HG02763 (cell line): ENCODE measurements around the gene SMC4.
A peak's percentile ranks its signal among the peaks of the same experiment; 100 is the strongest.
"Not testable (repeated sequence)": the region's sequence is repeated elsewhere in the genome, so short reads cannot be mapped to it uniquely, and the experiment has no call there.

Experiments
- ATAC-seq: cut with Tn5 transposase; IDR thresholded peaks from one replicate; pipeline ENCODE4 v1.9.1; 2021; ENCODE audit warnings: mild to moderate bottlenecking, moderate library complexity; ENCODE audit not compliant: unreplicated experiment

SMC4 gene

GRCh38 chr3:160440687-160441086 lies 41.2 kb downstream of the SMC4 start:
- ATAC-seq, result no peak

GRCh38 chr3:160444411-160444810 lies 45.0 kb downstream of the SMC4 start:
- ATAC-seq, result no peak

GRCh38 chr3:160445854-160446253 lies 46.4 kb downstream of the SMC4 start:
- ATAC-seq, result no peak

- ATAC-seq, result no peak
Measured at GRCh38 chr3:160446522-160447056, 47.1 kb downstream of the SMC4 start.

- ATAC-seq, result no peak
Measured at GRCh38 chr3:160447544-160447943, 48.1 kb downstream of the SMC4 start.

GRCh38 chr3:160448845-160449635 lies 49.6 kb downstream of the SMC4 start:
- ATAC-seq, result peak; percentile 38

- ATAC-seq, result peak; percentile 95
Measured at GRCh38 chr3:160449636-160450598, 50.5 kb downstream of the SMC4 start, which contains the start of gene TRIM59. TSS of gene TRIM59 (minus strand) at chr3:160449786. CDS start at chr3:160439183, 10,603 bp downstream.

GRCh38 chr3:160450846-160451245 lies 51.4 kb downstream of the SMC4 start:
- no peak for ATAC-seq

GRCh38 chr3:160451602-160452001 lies 52.2 kb downstream of the SMC4 start:
- no peak for ATAC-seq

- not testable (repeated sequence) for ATAC-seq
Measured at GRCh38 chr3:160452251-160452650, 52.8 kb downstream of the SMC4 start.

- ATAC-seq, result no peak
Measured at GRCh38 chr3:160454995-160455394, 55.5 kb downstream of the SMC4 start.

GRCh38 chr3:160455846-160456245 lies 56.4 kb downstream of the SMC4 start:
- no peak for ATAC-seq

- no peak for ATAC-seq
Measured at GRCh38 chr3:160458151-160458550, 58.7 kb downstream of the SMC4 start.

- ATAC-seq, result no peak
Measured at GRCh38 chr3:160459450-160459970, 60.1 kb downstream of the SMC4 start.

- no peak for ATAC-seq
Measured at GRCh38 chr3:160460033-160460432, 60.6 kb downstream of the SMC4 start.

GRCh38 chr3:160464321-160464720 lies 64.9 kb downstream of the SMC4 start:
- no peak for ATAC-seq

- ATAC-seq, result no peak
Measured at GRCh38 chr3:160464971-160465370, 65.5 kb downstream of the SMC4 start.

- no peak for ATAC-seq
Measured at GRCh38 chr3:160470181-160470580, 70.7 kb downstream of the SMC4 start.

GRCh38 chr3:160471892-160472291 lies 72.4 kb downstream of the SMC4 start:
- no peak for ATAC-seq

GRCh38 chr3:160472344-160472743 lies 72.9 kb downstream of the SMC4 start:
- no peak for ATAC-seq

GRCh38 chr3:160473221-160473620 lies 73.8 kb downstream of the SMC4 start:
- ATAC-seq, result no peak
